SK-N-SH treated with all-trans-retinoic acid at 6 μM for 48 hours (cell line): ENCODE results near the gene NUDCD2.

Experiments used
- ATAC-seq: fragments of 200-7000 bp; cut with Tn5 transposase; 3 replicates; pipeline ENCODE4 v1.9.1; 2020; ENCODE audit warnings: mild to moderate bottlenecking, moderate library complexity
- ARNTL ChIP-seq: fragments of 450-650 bp; formaldehyde crosslinking; IDR thresholded peaks from 2 replicates; pipeline ENCODE4 v1.5.0; 2020; ENCODE audit warnings: low read depth, mild to moderate bottlenecking, moderate library complexity, borderline replicate concordance
- CREB5 ChIP-seq: fragments of 250-450 bp; sonication (Bioruptor Pico); IDR thresholded peaks from 2 replicates; pipeline ENCODE4 v1.5.1; 2020; ENCODE audit warnings: low read depth, mild to moderate bottlenecking, moderate library complexity
- CSRNP3 ChIP-seq: fragments of 250-450 bp; sonication (Bioruptor Pico); IDR thresholded peaks from 2 replicates; pipeline ENCODE4 v1.5.1; 2021; ENCODE audit warnings: mild to moderate bottlenecking, moderate library complexity
- ESRRG ChIP-seq: fragments of 250-450 bp; sonication (Bioruptor Pico); IDR thresholded peaks from 2 replicates; pipeline ENCODE4 v1.6.1; 2021; ENCODE audit warnings: mild to moderate bottlenecking
- GLIS3 ChIP-seq: fragments of 250-450 bp; sonication (Bioruptor Pico); IDR thresholded peaks from 2 replicates; pipeline ENCODE4 v1.5.0; 2020; ENCODE audit warnings: mild to moderate bottlenecking, moderate library complexity
- ISL1 ChIP-seq: fragments of 250-450 bp; sonication (Bioruptor Pico); IDR thresholded peaks from 2 replicates; pipeline ENCODE4 v2.1.2; 2022; ENCODE audit warnings: mild to moderate bottlenecking, moderate library complexity
- OSR1 ChIP-seq: fragments of 250-450 bp; sonication (Bioruptor Pico); IDR thresholded peaks from 2 replicates; pipeline ENCODE4 v1.8.0; 2022; ENCODE audit warnings: moderate library complexity, mild to moderate bottlenecking, inconsistent platforms
- PATZ1 ChIP-seq: fragments of 250-450 bp; sonication (Bioruptor Pico); IDR thresholded peaks from 2 replicates; pipeline ENCODE4 v1.8.0; 2020; ENCODE audit warnings: mild to moderate bottlenecking, moderate library complexity, borderline replicate concordance
- POU6F1 ChIP-seq: fragments of 250-450 bp; sonication (Bioruptor Pico); IDR thresholded peaks from 2 replicates; pipeline ENCODE4 v1.8.0; 2021; ENCODE audit warnings: low read depth, mild to moderate bottlenecking, moderate library complexity, borderline replicate concordance
- PPARA ChIP-seq: fragments of 250-450 bp; sonication (Bioruptor Pico); IDR thresholded peaks from 2 replicates; pipeline ENCODE4 v1.5.0; 2020; ENCODE audit warnings: mild to moderate bottlenecking, borderline replicate concordance
- SNAI2 ChIP-seq: fragments of 250-450 bp; sonication (Bioruptor Pico); IDR thresholded peaks from 2 replicates; pipeline ENCODE4 v1.5.0; 2020; ENCODE audit warnings: mild to moderate bottlenecking, moderate library complexity
- TOX ChIP-seq: fragments of 250-450 bp; sonication (Bioruptor Pico); IDR thresholded peaks from 2 replicates; pipeline ENCODE4 v1.8.0; 2021; ENCODE audit warnings: mild to moderate bottlenecking, moderate library complexity, borderline replicate concordance
- TSHZ2 ChIP-seq: fragments of 250-450 bp; sonication (Bioruptor Pico); IDR thresholded peaks from 2 replicates; pipeline ENCODE4 v1.5.0; 2020; ENCODE audit warnings: mild to moderate bottlenecking, moderate library complexity
- ZC3H10 ChIP-seq: fragments of 250-450 bp; sonication (Bioruptor Pico); IDR thresholded peaks from 2 replicates; pipeline ENCODE4 v1.5.1; 2021; ENCODE audit warnings: mild to moderate bottlenecking, moderate library complexity
- ZFP3 ChIP-seq: fragments of 250-450 bp; sonication (Bioruptor Pico); IDR thresholded peaks from 2 replicates; pipeline ENCODE4 v1.5.0; 2020; ENCODE audit warnings: mild to moderate bottlenecking, moderate library complexity
- ZFP30 ChIP-seq: fragments of 450-650 bp; formaldehyde crosslinking; IDR thresholded peaks from 2 replicates; pipeline ENCODE4 v1.5.0; 2022; ENCODE audit warnings: mild to moderate bottlenecking, moderate library complexity
- ZNF70 ChIP-seq: fragments of 450-650 bp; formaldehyde crosslinking; IDR thresholded peaks from 2 replicates; pipeline ENCODE4 v1.5.0; 2020; ENCODE audit warnings: mild to moderate bottlenecking, moderate library complexity
- ZNF8 ChIP-seq: fragments of 450-650 bp; formaldehyde crosslinking; IDR thresholded peaks from 2 replicates; pipeline ENCODE4 v1.5.0; 2020; ENCODE audit warnings: mild to moderate bottlenecking, moderate library complexity

Gene NUDCD2

GRCh38 chr5:163506726-163507125 is 46.8 kb upstream of the NUDCD2 start:
- no peak for ATAC-seq
- TF ChIP-seq ZFP30 (CRISPR knock-in tag) (no peak), ZNF70 (CRISPR knock-in tag) (no peak), PATZ1 (CRISPR knock-in tag) (no peak), ESRRG (no peak), CREB5 (no peak), GLIS3 (CRISPR knock-in tag) (no peak)

GRCh38 chr5:163506095-163506457 is 46.2 kb upstream of the NUDCD2 start:
- TF ChIP-seq PATZ1 (CRISPR knock-in tag) (no peak; the same call in 1 of the 2 replicates), ZFP3 (CRISPR knock-in tag) (no peak), ARNTL (CRISPR knock-in tag) (no peak), ZC3H10 (CRISPR knock-in tag) (no peak), GLIS3 (CRISPR knock-in tag) (no peak), SNAI2 (CRISPR knock-in tag) (no peak), ZNF8 (no peak), ZFP30 (CRISPR knock-in tag) (no peak), CREB5 (no peak), OSR1 (no peak), ZNF70 (CRISPR knock-in tag) (no peak), TOX (no peak), CSRNP3 (no peak), POU6F1 (no peak)
- no peak for ATAC-seq

- TF ChIP-seq ZFP3 (CRISPR knock-in tag) (peak; percentile 34; the same call in 1 of the 2 replicates), GLIS3 (CRISPR knock-in tag) (0 out of 2 replicates have a peak, but pooled peaks have one; percentile 38), PPARA (CRISPR knock-in tag) (no peak), TSHZ2 (CRISPR knock-in tag) (no peak), ISL1 (CRISPR knock-in tag) (no peak), SNAI2 (CRISPR knock-in tag) (no peak)
- TF ChIP-seq, all 23 proteins: peak for 2
- ATAC-seq = peak; percentile 92
These were observed 45.6 kb upstream of the NUDCD2 start, which contains the start of gene MAT2B for GRCh38 chr5:163505368-163506094. Gene MAT2B, plus strand, starts transcription at chr5:163505619. Its CDS starts 68 bp downstream, at chr5:163505687.
